CD4-positive, alpha-beta T cell treated with Interleukin-21 for 1 hour (primary cell): ENCODE measurements around the gene MYL4.
A peak's percentile ranks its signal among the peaks of the same experiment; 100 is the strongest.
"Not testable (repeated sequence)": the region's sequence is repeated elsewhere in the genome, so short reads cannot be mapped to it uniquely, and the experiment has no call there.

Experiments
- DNase-seq: peaks from one replicate; pipeline ENCODE4 v3.0.0-alpha.2; 2020

Gene MYL4

DNA sequence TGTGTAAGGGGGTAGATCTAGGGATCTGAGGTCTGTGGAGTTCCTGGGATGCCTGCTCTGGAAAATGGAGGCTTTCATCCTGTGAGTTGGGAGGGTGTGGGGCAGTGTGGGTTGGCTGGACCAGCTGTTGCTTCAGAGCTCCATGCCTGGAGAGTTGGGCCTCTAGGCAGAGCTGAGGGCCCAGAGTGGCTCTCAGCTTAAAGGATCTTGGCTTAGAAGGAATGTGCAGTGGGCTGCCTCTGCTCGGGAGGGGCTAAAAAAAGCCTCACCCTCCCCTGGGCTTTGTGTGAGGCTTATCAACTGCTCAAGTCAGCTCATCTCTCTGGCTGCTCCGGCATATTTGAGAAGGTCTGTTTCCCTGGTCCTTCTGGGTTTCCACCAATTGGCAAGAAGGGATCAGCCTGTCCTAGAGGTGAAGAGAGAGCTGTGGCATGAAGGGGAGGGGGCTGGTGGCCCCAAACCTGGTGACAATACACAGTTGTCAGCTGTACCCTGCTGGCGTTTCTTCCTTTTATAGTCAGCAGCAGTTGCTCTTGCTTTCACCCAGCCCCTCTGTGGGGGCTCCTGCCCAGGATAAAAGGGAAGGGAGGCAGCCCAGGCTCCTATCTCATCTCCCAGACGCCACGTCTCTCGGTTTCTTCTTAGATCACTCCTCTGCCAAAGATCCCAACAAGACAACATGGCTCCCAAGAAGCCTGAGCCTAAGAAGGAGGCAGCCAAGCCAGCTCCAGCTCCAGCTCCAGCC, at the start of gene MYL4:
TSS of gene MYL4 (plus strand) at position 605 of the 745 bp plus-strand sequence. CDS start at position 680, 75 bp downstream.
- no peak for DNase-seq

DNA sequence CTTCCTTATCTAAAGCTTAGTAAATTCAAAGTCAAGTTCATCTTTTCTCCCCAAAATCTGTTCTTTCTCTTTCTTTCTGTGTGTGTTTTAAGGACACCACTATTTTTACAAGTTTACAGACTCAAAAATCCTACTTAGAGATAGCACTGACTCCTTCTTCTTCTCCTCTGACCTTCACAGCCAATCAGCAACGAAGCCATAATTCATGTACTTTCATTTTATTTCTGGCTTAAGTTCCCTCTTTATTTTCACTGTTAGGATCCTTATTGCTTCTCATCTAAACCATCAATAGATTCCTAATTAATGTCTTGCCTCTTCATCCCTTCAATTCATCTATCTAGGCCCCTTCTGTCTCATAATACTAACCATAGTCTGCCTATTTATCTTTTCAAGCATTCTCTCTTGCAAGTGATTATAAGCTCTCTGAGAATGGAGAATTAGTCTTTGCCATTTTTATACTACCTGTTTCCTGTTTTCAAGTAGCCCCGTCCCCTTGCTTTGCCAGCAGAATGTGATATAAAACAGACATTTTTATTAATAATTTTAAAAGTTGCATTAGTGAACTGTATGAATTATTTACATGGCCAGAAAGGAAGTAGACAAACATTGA, 47.0 kb upstream of the MYL4 start:
- no peak for DNase-seq

DNA sequence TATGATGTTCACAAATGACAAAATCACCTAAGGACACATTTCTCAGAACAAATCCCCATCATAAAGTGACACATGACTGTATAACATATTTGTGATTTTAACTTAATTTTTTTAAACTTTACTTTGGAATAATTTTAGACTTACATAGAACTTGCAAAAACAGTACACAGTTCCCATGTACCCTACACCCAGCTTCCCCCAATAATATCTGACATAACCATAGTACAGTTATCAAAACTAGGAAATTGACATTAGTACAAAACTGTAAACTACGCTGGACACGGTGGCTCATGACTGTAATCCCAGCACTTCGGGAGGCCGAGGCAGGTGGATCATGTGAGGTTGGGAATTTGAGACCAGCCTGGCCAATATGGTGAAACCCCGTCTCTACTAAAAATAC, 44.9 kb upstream of the MYL4 start:
- DNase-seq = no peak

DNA sequence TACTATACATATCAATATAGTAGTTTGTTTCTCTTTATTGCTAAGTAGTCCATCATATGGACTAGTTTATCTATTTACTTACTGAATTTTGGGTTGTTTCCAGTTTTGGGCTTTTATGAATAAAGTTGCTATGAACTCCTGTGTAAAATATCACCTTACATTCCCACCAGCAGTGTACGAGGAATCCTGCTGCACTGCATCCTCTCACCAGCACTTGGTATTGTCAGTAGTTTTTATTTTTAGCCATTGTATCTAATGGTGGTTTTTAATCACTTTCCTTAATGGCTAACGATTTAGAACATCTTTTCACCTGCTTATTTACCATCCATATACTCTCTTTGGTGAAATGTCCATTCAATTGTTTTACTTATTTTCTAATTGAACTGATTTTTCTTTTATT, 44.0 kb upstream of the MYL4 start:
- no peak for DNase-seq

DNA sequence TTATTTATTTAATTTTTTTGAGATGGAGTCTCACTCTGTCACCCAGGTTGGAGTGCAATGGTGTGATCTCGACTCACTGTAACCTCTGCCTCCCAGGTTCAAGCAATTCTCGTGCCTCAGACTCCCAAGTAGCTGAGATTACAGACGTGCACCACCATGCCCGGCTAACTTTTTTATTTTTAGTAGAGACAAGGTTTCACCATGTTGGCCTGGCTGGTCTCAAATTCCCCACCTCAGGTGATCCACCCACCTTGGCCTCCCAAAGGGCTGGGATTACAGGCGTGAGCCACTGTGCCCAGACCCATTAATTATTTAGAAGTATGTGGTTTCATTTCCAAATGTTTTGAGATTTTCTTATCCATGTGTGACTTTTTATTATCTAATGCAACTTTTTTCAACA, 42.3 kb upstream of the MYL4 start:
- not testable (repeated sequence) for DNase-seq

DNA sequence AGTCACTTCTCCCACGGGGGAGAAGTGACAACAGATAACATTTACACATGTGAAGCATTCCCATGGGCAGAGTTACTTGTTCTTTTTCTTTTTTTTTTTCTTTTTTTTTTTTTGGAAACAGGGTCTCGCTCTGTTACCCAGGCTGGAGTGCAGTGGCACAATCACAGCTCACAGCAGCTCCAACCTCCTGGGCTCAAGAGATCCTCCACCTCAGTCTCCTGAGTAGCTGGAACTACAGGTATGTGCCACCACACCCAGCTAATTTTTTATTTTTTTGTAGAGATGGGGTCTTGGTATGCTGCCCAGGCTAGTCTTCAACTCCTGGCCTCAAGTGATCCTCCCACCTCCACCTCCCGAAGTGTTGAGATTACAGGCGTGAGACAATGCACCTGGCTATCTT, 40.3 kb upstream of the MYL4 start:
- not testable (repeated sequence) for DNase-seq

DNA sequence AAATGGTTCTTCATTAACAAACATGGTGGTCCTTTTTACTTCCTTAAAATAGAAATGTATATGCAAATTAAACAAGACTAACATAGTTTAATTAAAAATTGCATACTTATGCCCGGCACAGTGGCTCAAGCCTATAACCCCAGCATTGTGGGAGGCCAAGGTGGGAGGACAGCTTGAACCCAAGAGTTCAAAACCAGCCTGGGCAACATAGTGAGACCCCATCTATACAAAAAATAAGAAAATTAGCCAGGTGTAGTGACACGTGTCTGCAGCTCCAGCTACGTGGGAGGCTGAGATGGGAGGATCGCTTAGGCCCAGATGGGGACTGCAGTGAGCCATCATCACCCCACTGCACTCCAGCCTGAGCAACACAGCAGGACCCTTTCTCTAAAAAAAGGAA, 38.4 kb upstream of the MYL4 start:
- no peak for DNase-seq

DNA sequence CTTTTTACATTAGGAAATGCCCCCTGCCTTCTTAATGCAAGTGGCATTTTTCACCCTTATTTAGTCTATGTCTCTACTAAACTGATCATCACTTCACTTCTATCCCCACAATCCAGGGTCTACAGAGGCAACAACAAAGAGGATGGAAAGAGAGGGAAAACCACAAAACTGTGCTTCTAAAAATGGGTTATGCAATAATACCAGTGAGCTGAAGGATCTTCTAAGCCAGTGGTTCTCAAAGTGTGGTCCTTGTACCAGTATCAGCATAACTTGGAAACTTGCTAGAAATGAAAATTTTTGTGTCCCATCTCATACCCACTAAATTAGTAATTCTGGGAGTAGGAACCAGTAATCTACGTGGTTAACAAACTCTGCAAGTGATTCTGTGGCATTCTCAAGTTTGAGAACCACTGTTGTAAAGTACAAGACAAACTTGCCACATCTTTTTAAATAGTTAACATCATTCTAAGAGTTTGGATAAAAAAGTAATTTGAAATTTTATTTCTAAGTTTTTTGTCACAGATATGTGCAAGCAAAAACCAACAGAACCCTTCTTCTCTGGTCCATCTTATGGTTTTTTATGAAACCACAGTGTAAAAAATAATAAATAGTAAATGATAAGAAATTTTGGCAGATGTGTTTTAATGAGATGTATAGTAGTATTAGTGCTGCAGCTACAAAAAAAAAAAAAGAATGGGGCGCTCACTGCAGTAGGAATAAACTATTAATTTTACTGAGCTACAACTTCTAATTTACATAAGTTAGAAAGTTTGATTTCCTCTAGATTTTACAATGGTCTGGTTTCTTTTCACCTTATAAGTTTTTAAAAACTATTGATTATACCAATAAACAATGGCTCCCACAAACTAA, 36.2 kb upstream of the MYL4 start:
- no peak for DNase-seq

DNA sequence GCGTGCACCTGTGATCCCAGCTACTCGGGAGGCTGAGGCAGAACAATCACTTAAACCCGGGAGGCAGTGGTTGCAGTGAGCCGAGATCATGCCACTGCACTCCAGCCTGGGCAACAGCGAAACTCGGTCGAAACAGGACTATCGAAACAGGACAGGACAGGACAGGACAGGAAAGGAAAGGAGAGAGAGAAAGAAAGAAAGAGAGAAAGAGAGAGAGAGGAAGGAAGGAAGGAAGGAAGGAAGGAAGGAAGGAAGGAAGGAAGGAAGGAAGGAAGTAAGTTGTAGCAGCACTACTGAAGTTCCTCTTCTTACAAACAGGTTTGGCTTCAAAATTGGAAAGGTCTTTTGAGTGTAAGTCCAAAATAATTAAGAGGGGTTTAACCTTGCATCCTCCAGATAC, 34.3 kb upstream of the MYL4 start:
- not testable (repeated sequence) for DNase-seq

DNA sequence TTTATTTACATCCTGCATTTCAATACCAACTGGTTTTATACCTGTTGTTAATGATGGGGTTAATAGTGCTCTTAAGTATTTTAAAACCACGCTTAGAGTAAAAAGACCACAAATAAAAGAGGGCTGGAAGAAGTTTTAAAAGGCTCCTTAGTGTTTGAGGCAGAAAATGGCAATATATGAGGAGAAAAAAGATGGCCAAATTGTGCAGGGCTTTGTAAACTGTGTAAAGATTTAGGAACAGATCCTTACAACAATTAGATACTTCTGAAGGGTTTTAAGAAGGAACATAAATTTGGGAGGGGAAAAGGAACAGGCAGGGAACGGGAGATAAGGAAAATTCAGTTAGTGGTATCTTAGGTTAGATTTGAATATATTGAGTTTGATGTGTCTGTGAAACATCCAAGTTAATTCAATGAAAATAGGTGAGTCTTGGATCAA, 32.7 kb upstream of the MYL4 start:
- no peak for DNase-seq

DNA sequence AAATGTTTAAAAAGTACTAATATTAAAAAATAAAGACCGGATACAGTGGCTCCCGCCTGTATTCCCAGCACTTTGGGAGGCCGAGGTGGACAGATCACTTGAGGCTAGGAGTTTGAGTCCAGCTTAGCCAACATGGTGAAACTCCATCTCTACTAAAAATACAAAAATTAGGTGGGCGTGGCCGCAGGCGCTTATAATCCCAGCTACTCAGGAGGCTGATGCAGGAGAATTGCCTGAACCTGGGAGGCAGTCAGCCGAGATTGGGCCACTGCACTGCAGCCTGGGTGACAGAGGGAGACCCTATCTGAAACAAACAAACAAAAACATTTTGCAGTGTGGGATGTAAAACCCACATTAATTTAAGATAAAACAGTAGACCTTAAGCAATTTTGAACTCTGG, 31.9 kb upstream of the MYL4 start:
- DNase-seq = no peak

DNA sequence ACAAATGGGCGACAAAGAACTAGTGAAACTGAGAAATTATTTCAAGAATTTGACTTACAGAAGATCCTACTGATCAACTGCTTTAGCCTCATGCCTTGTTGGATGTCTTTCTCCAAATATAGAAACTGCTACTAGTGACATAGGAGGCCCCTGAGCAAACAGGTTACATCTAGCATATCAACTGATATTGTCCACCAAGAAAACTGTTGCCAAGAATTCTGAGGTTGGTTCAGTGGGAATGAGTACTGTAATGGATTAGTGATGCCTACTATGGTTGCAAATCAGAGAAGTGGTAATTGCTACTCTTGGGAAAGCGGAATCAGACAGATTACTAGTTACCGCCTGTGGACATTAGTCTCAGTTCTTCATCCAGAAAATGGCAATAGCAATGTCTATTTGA, 30.0 kb upstream of the MYL4 start:
- no peak for DNase-seq

DNA sequence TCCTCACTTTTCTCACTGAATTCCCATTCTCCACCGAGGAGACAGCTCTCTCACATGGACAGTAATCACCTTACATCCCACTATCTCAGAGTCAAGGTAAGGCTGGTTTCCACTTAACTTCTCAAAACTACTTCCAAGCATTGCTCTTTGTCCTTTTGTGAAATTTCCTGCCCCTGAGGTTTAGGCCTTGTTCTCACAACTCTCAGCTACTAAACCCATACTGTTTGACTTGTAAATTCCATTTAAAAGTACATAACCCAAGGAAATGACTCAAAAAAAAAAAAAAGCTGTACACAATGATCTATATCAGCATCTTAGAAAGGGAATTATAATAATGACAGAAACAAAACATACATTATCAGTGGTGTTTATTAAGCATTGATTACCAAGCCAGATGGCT, 28.8 kb upstream of the MYL4 start:
- no peak for DNase-seq

DNA sequence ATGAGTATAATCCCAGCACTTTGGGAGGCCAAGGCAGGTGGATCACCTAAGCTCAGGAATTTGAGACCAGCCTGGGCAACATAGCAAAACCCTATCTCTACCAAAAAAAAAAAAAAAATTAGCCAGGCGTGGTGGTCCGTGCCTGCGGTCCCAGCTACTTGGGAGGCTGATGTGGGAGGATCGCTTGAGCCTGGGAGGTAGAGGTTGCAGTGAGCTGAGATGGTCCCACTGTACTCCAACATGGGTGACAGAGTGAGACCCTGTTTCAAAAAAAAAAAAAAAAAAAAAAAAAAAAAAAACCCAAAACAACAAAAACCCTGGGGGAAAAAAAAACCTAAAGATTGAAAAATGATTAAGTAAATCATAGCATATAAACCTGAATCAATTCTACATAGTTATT, 28.2 kb upstream of the MYL4 start:
- DNase-seq = not testable (repeated sequence)

DNA sequence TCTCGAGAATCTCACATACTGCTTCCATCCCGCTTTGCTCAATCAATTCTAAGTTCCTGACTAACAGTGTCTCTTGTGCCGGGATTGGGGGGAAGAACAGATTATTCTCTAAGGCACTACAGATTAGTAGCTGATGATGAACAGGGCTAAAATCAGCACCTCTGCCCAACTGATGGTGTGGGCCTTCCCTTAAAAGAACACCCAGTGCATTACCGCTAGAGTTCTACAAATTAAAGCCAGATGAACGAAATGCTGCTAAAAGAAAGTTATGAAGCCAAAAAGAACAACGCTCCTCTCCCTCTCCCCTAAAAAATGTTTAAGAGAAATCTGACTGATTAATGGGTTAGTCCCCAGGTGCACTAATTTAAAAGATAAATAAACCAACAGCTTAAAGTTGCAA, 24.5 kb upstream of the MYL4 start:
- DNase-seq = no peak

DNA sequence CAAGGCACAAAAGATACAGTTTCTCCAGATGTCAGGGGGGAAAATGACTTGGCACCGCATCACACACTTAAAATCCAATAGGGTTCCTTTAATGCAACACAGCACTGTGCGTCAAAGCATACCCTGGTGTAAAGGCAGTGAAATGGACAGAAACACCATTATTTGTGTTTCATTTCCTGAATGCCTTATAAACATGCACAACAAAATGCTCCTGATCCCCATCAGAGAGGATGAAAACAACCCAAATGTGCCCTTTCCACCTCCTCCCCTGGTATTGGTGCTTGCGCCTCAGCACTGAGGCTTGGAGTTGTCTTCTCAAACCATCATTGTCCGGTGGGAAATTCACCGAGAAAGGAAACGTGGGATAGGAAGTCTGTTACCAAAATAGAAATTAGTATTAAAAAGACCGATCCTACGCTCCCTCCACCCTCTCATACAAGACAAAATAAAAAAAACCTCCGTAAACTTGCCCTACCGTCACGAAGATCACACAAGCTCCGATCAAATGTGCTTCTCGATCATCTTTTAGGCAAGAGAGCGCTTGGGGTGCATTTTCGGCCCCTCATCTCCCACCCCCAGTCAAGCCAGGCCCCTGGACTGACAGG, 20.8 kb upstream of the MYL4 start:
- DNase-seq = peak; percentile 22

DNA sequence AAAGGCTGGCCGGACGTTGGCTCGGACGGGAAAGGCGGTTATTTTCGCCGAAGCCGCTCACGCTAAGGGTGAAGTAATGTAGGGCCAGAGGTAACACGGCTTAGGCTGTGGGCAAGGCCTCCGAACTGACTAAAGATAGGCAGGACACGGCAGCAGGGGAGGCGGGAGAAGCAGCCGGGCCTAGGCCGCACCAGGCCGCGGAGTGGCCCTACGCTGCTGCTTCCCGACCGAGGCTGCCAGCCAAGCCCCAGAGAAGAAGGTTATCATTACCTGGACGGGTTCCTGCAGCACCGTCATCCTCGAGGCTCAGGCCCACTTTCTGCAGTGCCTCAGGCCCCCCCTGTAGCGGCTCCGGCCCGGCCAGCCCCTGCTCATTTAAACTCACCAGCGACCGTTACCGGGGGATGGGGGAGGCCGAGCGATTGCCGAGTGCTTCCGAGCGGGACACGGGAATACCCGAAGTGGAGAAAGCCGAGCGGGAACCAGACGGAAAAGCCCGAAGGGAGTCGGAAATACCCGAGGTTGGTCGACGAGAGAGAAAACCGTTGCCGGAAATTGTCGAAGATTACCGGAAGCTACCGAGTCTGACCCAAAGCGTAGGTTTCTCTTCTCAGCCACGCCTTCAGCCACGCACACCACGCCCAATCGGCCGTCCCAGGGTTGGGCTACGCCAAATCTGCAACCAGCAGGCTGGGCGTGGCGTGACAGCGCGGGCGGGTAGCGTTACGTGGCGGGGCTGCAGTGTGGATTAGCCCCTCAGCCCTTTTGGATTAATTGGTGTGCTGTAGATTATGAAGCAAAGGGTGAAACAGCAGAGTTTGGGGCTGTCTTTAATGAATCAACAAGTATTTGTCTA, 20.0 kb upstream of the MYL4 start, which contains the start of gene CDC27:
TSS of gene CDC27 (minus strand) at position 420 of the 856 bp plus-strand sequence. CDS start at position 297, 123 bp downstream.
- DNase-seq = peak; percentile 99

DNA sequence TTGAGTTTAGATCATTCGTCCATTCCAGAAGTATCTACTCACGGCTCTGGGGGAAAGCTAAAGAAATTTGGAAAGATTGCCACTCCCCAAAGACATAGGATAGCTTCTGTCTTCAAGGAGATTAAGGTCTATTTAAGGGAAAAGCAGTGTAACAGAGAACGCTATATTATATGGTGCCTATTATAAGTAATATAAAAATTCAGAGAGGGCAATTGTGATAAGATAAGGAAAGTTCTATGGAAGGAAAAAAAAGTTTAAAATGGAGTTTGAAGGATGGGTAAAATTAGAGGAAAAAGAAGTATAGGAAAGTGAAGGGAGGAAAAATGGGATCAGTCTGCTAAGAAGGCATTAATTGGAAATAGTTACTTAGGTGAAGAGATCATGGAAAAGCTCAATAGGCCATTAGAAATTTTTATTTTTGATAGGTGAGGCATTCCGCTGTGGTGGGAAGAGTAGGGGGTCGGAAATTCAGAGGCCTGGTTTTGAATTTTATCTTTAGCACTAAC, 19.4 kb upstream of the MYL4 start:
- no peak for DNase-seq

DNA sequence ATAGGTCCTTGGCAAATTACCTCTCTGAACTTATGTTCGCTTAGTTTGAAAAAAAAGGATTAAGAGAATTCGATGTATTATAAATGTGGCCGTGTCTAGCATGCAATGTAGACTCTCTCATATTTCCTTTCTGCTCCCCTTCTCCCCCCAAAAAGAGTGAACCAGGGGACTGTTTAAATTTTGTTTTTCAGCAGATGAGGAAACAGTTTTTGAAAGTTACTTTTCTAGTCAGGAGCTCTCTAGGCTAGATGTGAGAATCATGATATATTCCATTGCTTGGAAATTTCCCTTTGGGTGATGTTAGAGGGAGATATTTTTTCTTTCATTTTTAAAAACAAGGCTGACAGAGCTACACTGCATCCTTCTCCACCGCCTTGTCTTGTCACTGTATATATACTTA, 18.9 kb upstream of the MYL4 start:
- no peak for DNase-seq

DNA sequence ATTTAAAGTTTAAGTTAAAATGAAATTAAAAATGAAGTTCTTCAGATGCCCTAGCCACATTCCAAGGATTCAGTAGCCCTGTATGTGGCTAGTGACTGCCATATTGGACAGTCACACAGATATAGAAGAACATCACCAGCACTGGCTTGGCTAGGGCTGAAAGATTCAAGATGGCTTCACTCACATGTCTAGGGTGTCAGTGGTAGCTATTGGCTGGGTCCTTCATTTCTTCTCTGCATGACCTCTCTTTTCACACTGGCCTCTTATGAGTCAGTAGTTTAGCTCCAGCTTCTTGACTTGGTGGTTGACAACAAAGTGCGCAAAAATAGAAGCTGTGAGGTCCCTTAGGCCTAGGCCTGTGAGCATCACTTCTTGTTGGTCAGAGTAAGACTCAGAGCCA, 18.4 kb upstream of the MYL4 start:
- DNase-seq = no peak

DNA sequence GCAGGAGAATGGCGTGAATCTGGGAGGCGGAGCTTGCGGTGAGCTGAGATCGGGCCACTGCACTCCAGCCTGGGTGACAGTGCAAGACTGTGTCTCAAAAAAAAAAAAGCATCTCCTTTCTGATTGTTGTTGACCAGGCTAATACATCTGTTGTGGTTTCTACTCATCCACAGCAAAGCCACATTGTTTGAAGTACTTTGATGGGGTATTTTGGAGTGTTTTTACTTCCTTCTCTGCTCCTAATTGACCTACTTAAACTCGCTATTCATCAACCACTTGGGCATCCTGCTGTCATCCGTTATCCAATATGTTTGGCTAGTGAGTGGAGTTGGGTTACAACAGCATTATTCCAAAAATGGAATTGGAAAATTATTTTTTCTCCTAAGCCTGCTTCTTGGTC, 16.6 kb upstream of the MYL4 start:
- DNase-seq = peak; percentile 48

DNA sequence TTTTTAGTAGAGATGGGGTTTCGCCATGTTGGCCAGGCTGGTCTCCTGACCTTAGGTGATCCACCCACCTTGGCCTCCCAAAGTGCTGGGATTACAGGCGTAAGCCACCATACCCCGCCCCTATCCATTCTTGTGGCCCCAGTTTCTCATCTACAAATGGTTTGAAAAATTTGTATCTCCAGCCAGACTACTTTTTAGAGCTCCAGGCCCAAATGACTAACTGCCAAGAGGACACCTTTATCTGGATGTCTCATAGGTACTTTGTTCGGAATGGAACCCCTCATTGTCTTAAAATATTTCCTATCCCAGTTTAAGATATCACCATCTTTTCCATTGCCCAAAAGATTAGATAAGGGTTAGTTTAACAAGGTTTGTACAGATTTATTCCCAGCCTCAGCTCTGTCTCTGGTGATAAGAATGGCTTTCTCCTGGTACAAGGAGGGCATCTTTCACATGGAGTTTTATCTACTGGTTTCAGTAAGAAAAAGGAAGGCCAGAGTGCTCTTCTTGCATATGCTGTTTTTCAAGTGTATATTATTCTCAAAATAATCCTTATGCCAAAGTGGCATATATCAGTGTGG, 15.1 kb upstream of the MYL4 start:
- DNase-seq = no peak
